HEK293T (cell line): ENCODE measurements around the gene USP3.

Experiments used
- FOXA1 ChIP-seq: fragments of 450-650 bp; IDR thresholded peaks from 2 replicates; pipeline ENCODE4 v1.6.1; 2016; ENCODE audit warnings: mild to moderate bottlenecking
- FOXK2 ChIP-seq: fragments of 450-650 bp; IDR thresholded peaks from 2 replicates; pipeline ENCODE4 v1.6.1; 2016; ENCODE audit warnings: mild to moderate bottlenecking
- FOXM1 ChIP-seq: fragments of 450-650 bp; IDR thresholded peaks from 2 replicates; pipeline ENCODE4 v1.6.1; 2017; ENCODE audit warnings: mild to moderate bottlenecking, borderline replicate concordance
- LEF1 ChIP-seq: fragments of 450-650 bp; IDR thresholded peaks from 2 replicates; pipeline ENCODE4 v1.6.1; 2017; ENCODE audit warnings: mild to moderate bottlenecking, borderline replicate concordance
- NFRKB ChIP-seq: fragments of 450-650 bp; IDR thresholded peaks from 2 replicates; pipeline ENCODE4 v1.6.1; 2016; ENCODE audit warnings: mild to moderate bottlenecking, moderate library complexity
- SUZ12 ChIP-seq: fragments of 450-650 bp; IDR thresholded peaks from 2 replicates; pipeline ENCODE4 v1.6.1; 2016; ENCODE audit warnings: mild to moderate bottlenecking
- TARDBP ChIP-seq: fragments of 450-650 bp; IDR thresholded peaks from 2 replicates; pipeline ENCODE4 v1.6.1; 2016

DNA sequence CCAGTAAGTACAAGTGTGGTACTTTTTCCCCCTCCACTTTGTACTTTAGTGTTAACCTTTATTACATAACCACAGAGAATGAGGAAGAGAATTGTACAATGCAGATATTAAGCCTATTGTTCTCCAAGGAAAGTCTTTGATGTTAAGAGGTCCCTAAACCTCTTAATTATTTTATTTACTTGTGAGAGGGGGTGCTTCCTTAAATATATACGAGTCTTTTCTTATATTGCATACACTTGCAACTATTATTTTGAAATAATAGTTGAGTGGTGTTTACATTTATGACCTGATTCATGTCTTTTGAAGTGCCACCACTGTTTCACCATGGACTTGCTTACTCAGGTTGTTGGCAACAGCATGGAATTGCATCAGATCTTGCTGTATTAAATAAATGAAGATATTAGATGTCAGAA, 10.1 kb downstream of the USP3 start:
- TF ChIP-seq NFRKB (no peak), SUZ12 (no peak), TARDBP (no peak), FOXM1 (no peak), FOXA1 (no peak), FOXK2 (no peak), LEF1 (no peak)
